Activated naive CD8-positive, alpha-beta T cell treated with anti-CD3 and anti-CD28 coated beads, Interleukin-2, amount 10 ng/mL, durations not matched to agents 7 days and 5 days (primary cell): ENCODE data around the gene IRX2. TPM values are rescaled to one million over a fixed set of nuclear protein-coding genes. Genes with fewer than 3 reads are reported as not detected.
A peak's percentile ranks its signal among the peaks of the same experiment; 100 is the strongest.

ENCODE experiments used
- ATAC-seq: fragments of 150-1000 bp; cut with Tn5 transposase; one replicate; pipeline ENCODE4 v1.10.0; 2021; ENCODE audit warnings: low read depth, moderate library complexity
- POLR2A ChIA-PET: fragments of 350-600 bp; sonication (Branson Sonifier 250); formaldehyde crosslinking; loops from one replicate; lab custom pipeline; 2021; ENCODE audit warnings: antibody characterized with exemption; lab: Charles Lee
- DNase-seq: peaks from one replicate; pipeline ENCODE4 v3.0.0; 2021
- H3K27ac Mint-ChIP-seq: one replicate; pipeline ENCODE4 v1.8.0; 2022; ENCODE audit warnings: mild to moderate bottlenecking, mixed read lengths
- H3K27me3 Mint-ChIP-seq: one replicate; pipeline ENCODE4 v1.8.0; 2022; ENCODE audit warnings: mild to moderate bottlenecking, moderate library complexity, mixed read lengths
- H3K36me3 Mint-ChIP-seq: one replicate; pipeline ENCODE4 v1.8.0; 2021; ENCODE audit warnings: mild to moderate bottlenecking, mixed read lengths
- H3K4me1 Mint-ChIP-seq: one replicate; pipeline ENCODE4 v1.8.0; 2021; ENCODE audit warnings: mixed read lengths
- H3K4me3 Mint-ChIP-seq: one replicate; pipeline ENCODE4 v1.8.0; 2022; ENCODE audit warnings: mild to moderate bottlenecking, moderate library complexity, mixed read lengths
- H3K9me3 Mint-ChIP-seq: one replicate; pipeline ENCODE4 v1.8.0; 2021; ENCODE audit warnings: mixed read lengths
- total RNA-seq, 2 experiments: library from RNA; stranded (reverse); gene quantifications; one replicate each; pipeline ENCODE4 v1.2.3, GENCODE V29; 2021

The IRX2 gene
- total RNA-seq, 2 experiments from 2014 or later: not detected

DNA sequence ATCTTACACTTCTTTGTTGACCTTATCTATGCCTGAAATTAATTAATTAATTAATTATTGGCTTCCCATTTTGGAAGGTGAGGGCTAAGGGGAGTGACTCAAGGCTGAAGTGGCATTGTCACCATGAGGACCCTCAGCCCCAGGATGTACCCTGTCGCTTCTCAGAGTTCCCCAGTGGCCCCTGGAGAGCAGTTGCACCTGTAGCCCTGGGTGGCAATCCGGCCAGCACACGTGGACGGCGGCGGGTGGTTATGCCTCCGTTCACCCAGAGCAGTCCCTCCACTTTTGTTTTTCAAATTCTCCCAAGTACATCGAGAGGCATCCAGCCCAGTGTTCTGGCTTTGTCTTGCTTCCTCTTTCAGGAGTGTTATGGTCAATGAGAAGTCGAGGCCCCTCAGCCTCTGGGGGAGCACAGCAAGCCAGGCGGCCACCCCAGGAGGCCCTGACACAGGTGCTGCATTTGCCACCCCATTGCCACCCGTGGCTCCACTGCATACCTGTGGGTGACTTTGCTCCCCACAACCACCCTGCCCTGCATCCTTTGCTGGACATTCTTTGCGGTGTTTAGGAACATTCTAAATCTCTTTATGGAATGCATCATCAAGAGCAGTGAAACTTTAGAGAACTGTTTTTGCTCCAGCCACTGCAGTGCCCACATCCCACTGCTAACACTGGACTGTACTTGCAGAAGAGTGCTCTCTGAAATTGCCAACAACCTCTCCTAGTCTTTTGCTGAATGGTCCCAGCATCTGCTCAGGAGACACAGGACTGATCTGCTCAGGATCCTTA lies 11.5 kb upstream of the IRX2 start:
- Mint-ChIP-seq H3K4me1 (no peaks in the 10 kb centered on the region), H3K9me3 (no peaks in the 10 kb centered on the region), H3K4me3 (no peak overlapping the region), H3K36me3 (no peaks in the 10 kb centered on the region), H3K27ac (no peak overlapping the region), H3K27me3 (peaks cover 8% of the 10 kb centered on the region)
- DNase-seq (no peak), ATAC-seq (no peak)
- POLR2A ChIA-PET: no interaction called here

GRCh38 chr5:2761921-2762488 lies 10.5 kb upstream of the IRX2 start:
- no peak overlapping the region for H3K4me3 Mint-ChIP-seq
- POLR2A ChIA-PET: no interaction called here
- no peaks in the 10 kb centered on the region for H3K36me3 Mint-ChIP-seq
- no peaks in the 10 kb centered on the region for H3K9me3 Mint-ChIP-seq
- peaks cover 17% of the 10 kb centered on the region for H3K27me3 Mint-ChIP-seq
- no peak for ATAC-seq
- no peak overlapping the region for H3K27ac Mint-ChIP-seq
- H3K4me1 Mint-ChIP-seq: no peaks in the 10 kb centered on the region
- DNase-seq: no peak

DNA sequence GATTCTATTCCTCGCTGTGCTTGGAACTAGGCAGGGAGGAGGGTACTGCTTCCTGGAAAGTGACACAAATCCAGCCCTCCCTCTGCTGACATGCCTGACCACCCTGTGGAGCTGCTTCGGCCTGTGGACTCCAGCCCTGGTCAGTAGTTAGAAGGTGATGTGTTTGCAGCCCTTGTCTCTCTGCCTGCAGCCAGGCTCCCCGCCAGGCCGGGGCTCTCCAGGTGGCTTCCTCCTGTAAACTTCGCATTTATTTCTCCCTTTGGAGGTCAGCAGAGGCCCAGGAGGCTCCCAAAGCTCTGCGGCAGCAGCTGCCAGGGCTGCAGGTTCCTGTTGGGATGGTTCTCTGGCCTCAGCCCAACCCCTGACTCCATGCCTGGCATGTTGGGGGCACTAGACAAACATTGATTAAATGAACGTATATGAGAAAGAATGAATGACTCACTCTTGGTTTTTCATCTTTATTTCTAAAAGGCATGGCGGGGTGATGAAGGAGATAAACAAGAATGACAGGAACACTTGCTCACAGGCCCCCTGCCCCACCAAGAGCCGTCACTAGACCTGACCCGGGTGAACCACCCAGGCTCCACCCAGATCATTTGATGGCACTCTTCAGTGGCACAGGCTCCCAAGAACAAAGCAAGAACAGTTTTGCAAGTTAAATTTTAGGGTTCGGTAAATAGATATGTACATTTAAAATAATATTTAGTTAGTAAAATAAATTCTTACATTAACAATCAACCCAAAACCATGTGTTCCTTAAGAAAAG lies 8.4 kb upstream of the IRX2 start:
- Mint-ChIP-seq H3K27ac (no peak overlapping the region), H3K4me3 (no peak overlapping the region), H3K4me1 (peaks cover 6% of the 10 kb centered on the region), H3K27me3 (peaks cover 31% of the 10 kb centered on the region), H3K9me3 (no peaks in the 10 kb centered on the region), H3K36me3 (peaks cover 2% of the 10 kb centered on the region)
- POLR2A ChIA-PET: no interaction called here
- no peak for DNase-seq
- ATAC-seq: no peak

DNA sequence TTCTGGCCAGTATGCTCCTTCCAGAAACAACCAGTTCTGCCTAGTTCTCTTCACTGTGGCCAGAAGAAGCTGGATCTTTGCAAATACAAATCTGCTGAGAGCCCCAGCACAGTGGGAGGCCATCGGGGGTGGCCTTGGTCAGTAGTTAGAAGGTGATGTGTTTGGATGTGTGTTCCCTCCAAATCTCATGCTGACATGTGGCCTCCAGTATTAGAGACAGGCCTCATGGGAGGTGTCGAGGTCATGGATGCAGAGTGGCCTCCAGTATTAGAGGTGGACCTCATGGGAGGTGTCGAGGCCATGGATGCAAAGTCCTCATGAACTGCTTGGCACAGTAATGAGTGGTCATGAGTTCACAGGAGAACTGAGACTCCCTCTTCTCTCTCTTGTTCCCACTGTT lies 7.6 kb upstream of the IRX2 start:
- peaks cover 6% of the 10 kb centered on the region for H3K4me1 Mint-ChIP-seq
- ATAC-seq (no peak), DNase-seq (no peak)
- H3K36me3 Mint-ChIP-seq: peaks cover 2% of the 10 kb centered on the region
- POLR2A ChIA-PET: no interaction called here
- no peak overlapping the region for H3K4me3 Mint-ChIP-seq
- peaks cover 38% of the 10 kb centered on the region for H3K27me3 Mint-ChIP-seq
- H3K27ac Mint-ChIP-seq: no peak overlapping the region
- no peaks in the 10 kb centered on the region for H3K9me3 Mint-ChIP-seq

DNA sequence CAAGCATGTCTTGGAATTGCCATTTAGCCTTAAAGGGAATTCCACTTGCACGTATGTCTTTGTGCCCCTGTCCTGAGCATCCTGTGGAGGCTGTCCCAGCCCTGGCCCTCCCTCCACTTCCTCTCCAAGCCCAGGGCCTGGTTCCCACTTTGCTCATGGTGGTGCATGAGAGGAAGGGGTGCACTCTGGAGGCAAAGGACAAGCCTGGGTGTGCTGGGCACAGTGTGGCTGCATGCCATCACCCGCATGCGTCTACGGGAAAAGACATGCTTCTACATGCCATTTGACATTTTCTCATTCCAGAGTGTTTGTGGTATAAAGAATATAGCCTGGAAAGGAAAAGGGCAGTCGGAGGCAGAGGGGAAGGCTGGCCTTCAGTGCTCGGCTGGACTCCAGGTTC lies 7.2 kb upstream of the IRX2 start:
- no peaks in the 10 kb centered on the region for H3K9me3 Mint-ChIP-seq
- DNase-seq (no peak), ATAC-seq (no peak)
- H3K27me3 Mint-ChIP-seq: peaks cover 41% of the 10 kb centered on the region
- H3K4me1 Mint-ChIP-seq: peaks cover 6% of the 10 kb centered on the region
- POLR2A ChIA-PET: no interaction called here
- H3K27ac Mint-ChIP-seq: no peak overlapping the region
- no peak overlapping the region for H3K4me3 Mint-ChIP-seq
- peaks cover 2% of the 10 kb centered on the region for H3K36me3 Mint-ChIP-seq

- no peak for DNase-seq
- H3K9me3 Mint-ChIP-seq: no peaks in the 10 kb centered on the region
- H3K27me3 Mint-ChIP-seq: peaks cover 50% of the 10 kb centered on the region
- H3K27ac Mint-ChIP-seq: no peak overlapping the region
- ATAC-seq: no peak
- POLR2A ChIA-PET: no interaction called here
- H3K4me1 Mint-ChIP-seq: peaks cover 6% of the 10 kb centered on the region
- peaks cover 2% of the 10 kb centered on the region for H3K36me3 Mint-ChIP-seq
- H3K4me3 Mint-ChIP-seq: no peak overlapping the region
Measured at GRCh38 chr5:2757563-2758351, 6.3 kb upstream of the IRX2 start.

DNA sequence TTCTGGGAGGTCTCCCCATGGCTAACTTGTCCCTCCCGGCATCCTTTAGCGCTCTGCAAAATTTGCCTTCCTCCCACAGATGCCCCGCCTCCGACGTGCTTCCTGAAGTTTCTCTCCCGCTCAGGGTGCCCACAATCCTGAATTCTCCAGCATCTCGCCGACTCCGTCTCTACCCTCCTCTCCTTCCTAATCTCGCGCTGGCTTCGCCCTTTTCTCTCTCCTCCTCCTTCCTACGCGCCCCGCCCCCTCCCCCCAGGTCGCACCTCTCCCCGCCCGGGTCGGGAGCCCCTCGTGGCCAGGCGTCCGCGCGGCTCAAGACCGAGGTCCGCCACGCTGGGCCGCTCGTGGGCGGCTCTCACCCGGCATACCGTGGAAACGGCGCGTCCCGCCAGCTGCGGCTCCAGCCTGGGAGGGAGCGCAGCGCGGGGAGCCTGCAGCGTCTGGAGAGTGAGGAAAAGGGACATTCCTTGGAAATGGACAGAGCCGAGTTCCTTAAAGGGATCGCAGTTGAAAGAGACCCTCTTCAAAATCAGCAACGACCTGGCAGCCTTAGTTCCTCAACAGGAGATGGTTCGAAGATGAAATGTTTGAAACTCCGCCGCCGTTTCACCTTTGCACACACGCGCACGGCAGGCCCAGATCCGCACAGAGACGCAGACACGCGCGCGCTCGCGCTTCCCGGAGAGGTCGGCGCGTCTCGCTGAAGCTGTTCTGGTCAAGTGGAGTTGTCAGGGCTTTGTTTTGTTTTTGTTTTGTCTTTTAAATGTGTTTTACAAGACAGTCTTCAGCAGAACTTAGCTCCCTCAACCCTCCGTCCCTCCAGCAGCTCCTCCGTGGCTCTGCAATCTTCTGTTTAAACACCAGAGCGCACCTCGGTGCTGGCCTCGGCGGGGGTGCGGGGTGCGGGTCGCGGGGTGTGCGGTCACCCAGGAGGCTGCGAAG lies 5.0 kb upstream of the IRX2 start:
- H3K9me3 Mint-ChIP-seq: no peaks in the 10 kb centered on the region
- H3K27me3 Mint-ChIP-seq: peaks cover 53% of the 10 kb centered on the region
- POLR2A ChIA-PET: no interaction called here
- no peak for DNase-seq
- H3K27ac Mint-ChIP-seq: peak overlapping the region; percentile 45
- H3K4me3 Mint-ChIP-seq: peak overlapping the region; percentile 45
- no peak for ATAC-seq
- peaks cover 4% of the 10 kb centered on the region for H3K36me3 Mint-ChIP-seq
- H3K4me1 Mint-ChIP-seq: peaks cover 6% of the 10 kb centered on the region

GRCh38 chr5:2755681-2756171 lies 4.2 kb upstream of the IRX2 start:
- H3K27ac Mint-ChIP-seq: no peak overlapping the region
- no peaks in the 10 kb centered on the region for H3K9me3 Mint-ChIP-seq
- DNase-seq (no peak), ATAC-seq (no peak)
- H3K36me3 Mint-ChIP-seq: peaks cover 4% of the 10 kb centered on the region
- H3K4me3 Mint-ChIP-seq: peak overlapping the region; percentile 45
- POLR2A ChIA-PET: no interaction called here
- peaks cover 53% of the 10 kb centered on the region for H3K27me3 Mint-ChIP-seq
- peaks cover 6% of the 10 kb centered on the region for H3K4me1 Mint-ChIP-seq

GRCh38 chr5:2755076-2755680 lies 3.7 kb upstream of the IRX2 start:
- DNase-seq (no peak), ATAC-seq (no peak)
- H3K36me3 Mint-ChIP-seq: peaks cover 4% of the 10 kb centered on the region
- peaks cover 6% of the 10 kb centered on the region for H3K4me1 Mint-ChIP-seq
- no peak overlapping the region for H3K4me3 Mint-ChIP-seq
- peaks cover 53% of the 10 kb centered on the region for H3K27me3 Mint-ChIP-seq
- no peak overlapping the region for H3K27ac Mint-ChIP-seq
- no peaks in the 10 kb centered on the region for H3K9me3 Mint-ChIP-seq
- POLR2A ChIA-PET: no interaction called here

DNA sequence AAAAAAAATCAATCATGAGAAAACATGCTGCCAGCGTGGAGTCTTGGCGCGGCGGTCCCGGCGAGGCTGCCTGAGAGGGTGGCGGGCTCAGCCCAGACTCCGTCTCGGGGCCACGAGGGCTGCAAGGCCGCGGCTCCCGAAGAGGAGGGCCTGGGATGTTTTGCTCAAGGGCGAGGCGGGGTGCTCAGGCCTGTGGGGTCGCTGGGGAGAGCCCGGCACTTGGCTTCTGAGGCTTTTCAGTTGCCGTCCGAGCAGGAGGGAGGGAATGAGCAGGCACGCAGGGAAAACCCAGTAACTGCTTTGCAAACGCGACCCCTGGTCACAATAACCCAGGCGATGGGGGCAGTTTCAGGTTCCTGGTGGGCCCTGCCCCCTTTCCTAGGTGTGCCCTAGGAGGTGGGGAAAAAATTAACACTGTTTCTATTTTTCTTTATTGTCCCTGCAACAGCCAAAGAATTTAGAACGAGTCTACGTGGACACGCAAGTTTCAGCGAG lies 3.2 kb upstream of the IRX2 start:
- peaks cover 6% of the 10 kb centered on the region for H3K36me3 Mint-ChIP-seq
- peaks cover 3% of the 10 kb centered on the region for H3K9me3 Mint-ChIP-seq
- ATAC-seq (no peak), DNase-seq (no peak)
- H3K27me3 Mint-ChIP-seq: peaks cover 58% of the 10 kb centered on the region
- H3K4me3 Mint-ChIP-seq: no peak overlapping the region
- POLR2A ChIA-PET: no interaction called here
- no peak overlapping the region for H3K27ac Mint-ChIP-seq
- H3K4me1 Mint-ChIP-seq: peaks cover 9% of the 10 kb centered on the region

GRCh38 chr5:2753452-2754420 lies 2.3 kb upstream of the IRX2 start:
- H3K4me3 Mint-ChIP-seq: no peak overlapping the region
- H3K9me3 Mint-ChIP-seq: peaks cover 3% of the 10 kb centered on the region
- peaks cover 8% of the 10 kb centered on the region for H3K36me3 Mint-ChIP-seq
- DNase-seq (no peak), ATAC-seq (no peak)
- H3K4me1 Mint-ChIP-seq: peaks cover 11% of the 10 kb centered on the region
- POLR2A ChIA-PET: no interaction called here
- H3K27me3 Mint-ChIP-seq: peaks cover 61% of the 10 kb centered on the region
- H3K27ac Mint-ChIP-seq: peak overlapping the region; percentile 8
